ENCODE results near the gene GNPAT.

The GNPAT gene

GRCh38 chr1:231322880-231323530 is 82.0 kb downstream of the GNPAT start:
- no peak for DNase-seq

GRCh38 chr1:231324660-231325059 is 83.6 kb downstream of the GNPAT start:
- no peak for DNase-seq

GRCh38 chr1:231326248-231326647 is 85.2 kb downstream of the GNPAT start:
- no peak for DNase-seq
